Fibroblast of skin of back (primary cell): ENCODE results near the gene GPR3.
A peak's percentile ranks its signal among the peaks of the same experiment; 100 is the strongest.

Experiments used
- DNase-seq: peaks from one replicate; pipeline ENCODE4 v3.0.0-alpha.2; 2013

GPR3 gene

DNA sequence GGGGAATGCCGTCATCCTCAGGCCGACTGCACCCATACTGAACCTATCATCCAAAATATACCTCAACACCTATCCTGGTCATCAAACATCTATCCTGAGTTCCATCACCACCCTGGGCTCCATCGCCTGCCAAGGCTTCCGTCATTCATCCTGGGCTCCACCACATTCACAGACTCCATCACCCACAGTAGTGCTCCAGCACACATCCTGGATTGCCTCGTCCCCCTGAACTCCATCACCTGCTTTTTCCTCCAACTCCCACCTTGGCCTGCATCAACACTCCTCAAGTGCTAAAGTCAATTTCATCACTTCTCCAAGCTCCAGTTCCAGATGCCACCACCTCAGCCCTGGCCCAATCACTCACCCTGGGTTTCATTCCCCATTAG is 33.5 kb upstream of the GPR3 start:
- DNase-seq: no peak

DNA sequence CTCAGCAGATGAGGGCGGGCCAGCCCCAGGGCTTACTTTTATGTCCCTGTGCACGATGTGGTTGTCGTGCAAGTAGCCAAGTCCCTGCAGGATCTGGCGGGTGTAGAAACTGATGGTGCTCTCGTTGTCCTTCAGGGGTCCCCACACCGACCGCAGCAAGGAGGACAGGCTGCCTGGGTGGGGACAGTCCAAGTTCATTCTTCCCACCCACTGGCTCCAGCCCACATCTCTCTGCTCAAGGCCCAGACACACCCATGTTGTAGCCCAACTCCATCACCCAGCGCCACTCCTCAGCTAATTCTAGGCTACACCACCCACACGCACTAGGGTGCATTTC is 32.6 kb upstream of the GPR3 start:
- DNase-seq: no peak

DNA sequence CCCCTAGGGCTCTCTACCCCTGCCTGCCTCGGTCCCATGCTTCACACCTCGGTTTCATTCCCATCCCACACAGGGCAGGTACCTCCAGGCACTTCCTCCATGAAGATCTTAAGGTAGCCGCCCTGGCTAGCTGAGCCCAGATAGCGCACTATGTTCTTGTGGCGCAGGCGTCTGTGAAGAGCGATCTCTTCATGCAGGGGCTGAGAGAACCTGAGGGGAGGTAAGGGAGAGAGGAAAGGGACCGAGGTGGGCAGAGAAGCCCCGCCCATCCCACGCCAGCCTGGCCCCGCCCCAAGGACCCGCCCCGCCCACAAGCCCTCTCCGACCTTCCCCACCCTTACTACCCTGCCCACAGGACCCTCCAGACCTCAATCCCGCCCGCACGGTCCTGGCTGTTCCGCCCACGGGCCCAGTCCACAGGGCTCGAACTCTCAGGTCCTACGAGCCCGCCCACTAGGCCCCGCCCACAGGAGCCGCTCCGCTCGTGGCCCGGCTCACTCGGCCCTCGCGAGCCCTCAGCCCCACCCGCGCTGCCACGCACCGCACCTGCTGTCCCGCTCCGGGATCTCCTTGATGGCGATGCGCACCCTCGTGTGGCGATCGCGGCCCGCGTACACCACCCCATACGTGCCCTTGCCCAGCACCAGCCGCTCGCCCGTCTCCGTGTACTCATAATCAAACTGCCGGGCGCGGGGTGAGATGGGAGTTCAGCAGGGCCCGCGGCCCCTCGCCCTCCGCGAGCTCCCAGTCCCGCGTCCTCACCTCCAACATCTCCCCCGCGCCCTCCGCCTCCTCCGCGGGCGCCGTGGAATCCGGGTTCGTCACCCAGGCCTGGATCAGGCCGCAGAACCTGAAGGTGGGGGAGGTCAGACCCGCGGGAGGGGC is 32.0 kb upstream of the GPR3 start:
- no peak for DNase-seq

DNA sequence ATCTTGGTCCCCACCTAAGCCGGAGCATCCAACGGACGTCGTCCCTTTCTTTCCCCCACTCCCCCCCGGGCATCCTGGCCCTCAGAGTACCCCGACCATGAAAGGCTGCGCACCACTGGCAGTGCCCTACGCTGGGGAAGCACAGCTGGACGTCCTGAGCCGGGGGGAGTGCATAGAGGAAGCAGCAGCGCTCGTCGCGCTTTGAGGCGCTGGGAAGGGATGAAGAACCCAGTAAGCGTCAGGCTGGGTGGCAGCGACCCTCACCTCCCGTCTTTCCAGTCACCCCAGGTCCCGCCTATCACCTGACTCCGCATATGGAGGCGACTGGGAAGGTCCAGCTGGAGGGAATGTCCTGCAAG is 31.4 kb upstream of the GPR3 start:
- DNase-seq: no peak

DNA sequence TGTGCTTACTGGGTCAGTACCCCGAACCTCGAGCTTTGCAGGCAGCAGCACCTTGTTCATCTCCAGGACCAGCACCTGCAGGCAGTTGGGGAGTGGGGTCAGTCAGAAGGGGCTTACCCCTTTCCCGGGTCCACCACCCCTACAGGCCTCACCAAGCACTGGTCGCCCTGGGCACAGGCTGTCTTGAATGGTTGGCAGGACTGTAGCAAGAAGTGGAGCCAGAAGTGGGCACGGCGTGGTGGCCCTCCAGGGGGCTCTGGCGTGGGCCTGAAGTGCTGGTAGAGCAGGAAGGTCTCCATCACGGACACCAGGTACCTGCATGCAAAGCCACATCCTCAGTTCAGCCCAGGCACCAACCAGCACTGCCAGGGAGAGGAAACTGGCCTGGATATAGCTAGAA is 30.9 kb upstream of the GPR3 start:
- no peak for DNase-seq

DNA sequence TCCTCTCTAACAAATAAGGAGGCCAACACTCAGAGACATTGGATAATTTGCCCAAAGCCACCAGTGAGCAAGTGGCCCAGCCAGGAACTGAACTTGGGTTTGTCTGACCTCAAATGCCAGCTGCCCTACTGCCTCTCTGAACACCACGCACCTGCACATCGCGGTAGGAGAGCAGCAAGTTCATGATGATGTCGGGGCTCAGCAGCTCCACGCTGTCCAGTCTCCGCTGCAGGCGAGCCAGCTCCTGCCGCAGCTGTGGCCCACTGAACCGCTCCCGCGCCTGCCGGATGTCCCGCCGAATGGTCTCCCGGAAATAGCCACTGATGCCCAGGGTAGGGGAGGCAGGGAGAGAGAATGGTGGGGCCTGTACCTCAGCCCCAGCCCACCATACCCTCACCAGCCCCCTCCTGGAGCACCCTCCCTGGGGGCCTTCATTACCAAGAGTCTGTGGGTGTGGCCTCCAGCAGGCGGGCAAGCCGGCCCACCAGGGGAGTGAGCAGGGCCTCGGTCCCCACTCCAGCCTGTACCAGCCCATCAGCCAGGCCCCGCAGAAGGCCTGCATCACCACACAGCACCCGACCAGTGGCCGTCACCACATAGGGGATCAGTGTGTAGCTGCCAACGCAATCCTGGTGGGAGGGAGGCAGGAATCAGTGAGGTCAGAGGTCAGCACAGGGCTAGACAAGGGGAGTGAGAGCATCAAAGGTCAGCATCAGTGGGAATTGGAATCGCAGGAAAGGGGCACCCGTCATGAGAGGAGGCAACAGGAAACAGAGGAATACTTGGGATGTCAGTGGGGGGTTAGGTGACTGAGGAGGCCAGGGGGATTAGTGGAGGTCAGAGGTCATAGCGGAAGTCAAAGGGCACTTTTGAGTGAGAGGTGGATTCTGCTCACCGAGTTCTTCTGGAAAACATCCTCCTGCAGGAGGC is 28.4 kb upstream of the GPR3 start:
- no peak for DNase-seq

DNA sequence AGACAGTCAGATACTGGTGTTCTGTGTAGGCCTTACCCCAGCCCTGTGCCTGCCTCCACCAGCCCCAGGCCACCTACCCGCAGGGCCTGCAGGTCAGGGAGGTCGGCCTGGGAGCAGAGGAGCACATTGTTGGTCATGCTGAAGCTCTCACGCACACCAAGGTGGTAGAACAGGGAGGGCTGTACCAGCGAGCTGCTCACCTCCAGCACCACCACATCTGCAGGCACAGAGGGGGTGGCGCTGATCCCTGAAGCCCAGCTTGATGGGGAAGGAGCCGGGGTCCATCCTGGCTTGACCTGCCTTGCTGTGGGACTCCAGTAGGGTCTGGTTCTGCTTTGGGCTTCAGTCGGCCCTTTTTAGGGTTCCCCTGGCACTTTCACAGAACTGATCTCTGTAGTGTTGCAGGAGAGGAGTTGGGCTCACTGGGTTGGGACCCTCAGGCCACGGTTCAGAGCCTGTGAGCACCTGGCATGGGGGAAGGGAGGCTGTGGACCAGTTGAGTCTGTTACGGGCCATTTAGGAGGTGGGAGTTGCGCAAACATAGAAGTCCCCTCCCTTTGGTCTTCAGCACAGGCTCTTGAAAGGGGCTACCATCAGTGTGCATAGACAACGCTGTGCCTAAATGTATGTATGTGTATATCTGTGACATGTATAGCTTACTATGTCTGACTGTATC is 27.6 kb upstream of the GPR3 start:
- no peak for DNase-seq

DNA sequence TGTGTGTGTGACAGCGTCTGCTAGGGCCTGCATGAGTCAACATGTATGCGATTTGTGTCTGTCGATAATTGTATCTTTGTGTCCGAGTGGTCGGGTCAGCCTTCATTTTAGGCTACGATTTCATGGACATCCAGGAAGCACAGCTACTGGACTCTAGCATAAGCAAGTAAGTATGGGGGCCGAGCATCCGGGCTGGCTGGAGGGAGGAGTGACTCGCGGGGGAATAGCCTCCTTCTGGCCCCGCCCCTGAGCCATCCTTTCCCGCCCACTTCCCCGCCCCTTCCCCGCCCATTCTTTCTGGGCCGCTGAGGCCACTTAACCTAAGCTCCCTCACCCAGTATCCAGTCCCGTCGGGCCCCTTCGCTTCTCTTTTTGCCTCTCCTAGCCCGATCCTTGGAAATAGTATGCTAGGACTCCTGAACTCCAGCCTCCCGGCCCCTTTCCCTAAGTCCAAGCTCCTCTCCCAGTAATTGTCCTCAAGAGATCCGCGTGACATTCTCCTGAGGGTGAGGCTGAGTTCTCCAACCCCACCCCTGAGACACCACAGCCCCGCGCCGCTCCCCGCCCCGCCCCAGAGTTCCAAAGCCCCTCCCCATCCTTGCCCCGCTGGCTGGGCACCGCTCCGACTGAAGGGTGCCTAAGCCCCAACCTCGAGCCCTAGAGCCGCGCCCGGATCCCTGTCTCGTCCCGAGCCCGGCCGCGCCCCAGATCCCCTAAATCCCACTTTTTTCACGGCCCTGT is 26.9 kb upstream of the GPR3 start:
- DNase-seq: peak; percentile 89

DNA sequence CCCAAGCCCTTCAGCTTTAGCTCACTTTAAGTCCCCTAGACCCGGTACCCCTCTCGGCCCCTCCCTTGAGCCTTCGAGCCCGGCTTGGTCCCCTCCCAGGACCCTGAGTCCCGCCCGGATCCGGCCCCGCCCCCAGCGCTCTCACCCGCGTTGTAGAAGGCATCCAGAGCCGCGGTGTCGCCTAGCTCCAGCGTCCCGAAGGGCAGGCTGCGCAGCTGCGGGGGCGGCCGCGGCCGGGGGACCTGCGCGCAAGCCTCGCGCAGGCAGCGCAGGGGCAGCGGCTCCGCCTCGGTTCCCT is 26.4 kb upstream of the GPR3 start:
- peak; percentile 85 for DNase-seq

DNA sequence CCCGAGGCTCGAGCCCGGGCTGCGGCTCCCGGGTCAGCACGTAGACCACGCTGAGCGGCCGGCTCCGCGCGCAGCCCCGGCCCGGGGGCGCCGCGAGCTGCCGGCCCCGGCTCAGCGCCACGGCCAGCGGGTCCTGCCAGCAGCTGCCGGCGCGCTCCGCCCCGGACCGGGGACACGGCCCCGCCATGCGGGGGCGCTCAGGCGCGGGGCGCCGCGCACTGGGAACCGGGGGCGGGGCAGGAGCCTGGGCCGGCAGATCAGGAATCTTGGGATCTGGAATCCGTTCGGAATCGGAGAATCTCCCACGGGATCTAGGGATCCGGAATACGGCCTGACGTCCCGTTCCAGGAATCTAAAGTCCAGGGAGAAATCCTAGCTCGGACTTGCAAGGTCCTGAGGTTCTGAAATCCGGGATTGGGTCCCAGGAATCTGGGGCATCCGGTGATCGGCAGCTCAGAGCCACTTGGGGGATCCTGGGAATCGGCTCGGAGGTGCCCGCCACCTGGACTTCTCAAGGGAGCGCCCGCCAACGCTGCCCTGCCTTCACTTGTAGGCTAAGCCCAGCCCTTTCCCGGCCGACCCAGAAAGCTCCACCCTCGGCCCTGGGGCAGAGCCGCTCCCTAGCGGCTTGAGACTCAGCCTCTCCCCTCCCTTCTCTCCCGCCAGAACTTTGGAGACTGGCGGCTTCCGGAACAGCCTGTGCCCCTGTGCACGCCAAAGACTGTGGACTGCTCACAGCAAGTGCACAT is 25.8 kb upstream of the GPR3 start, which contains the start of gene MAP3K6:
Gene MAP3K6, minus strand, starts transcription at position 551 of the 749 bp plus-strand sequence. Its CDS starts 364 bp downstream, at position 187.
- peak; percentile 83 for DNase-seq

DNA sequence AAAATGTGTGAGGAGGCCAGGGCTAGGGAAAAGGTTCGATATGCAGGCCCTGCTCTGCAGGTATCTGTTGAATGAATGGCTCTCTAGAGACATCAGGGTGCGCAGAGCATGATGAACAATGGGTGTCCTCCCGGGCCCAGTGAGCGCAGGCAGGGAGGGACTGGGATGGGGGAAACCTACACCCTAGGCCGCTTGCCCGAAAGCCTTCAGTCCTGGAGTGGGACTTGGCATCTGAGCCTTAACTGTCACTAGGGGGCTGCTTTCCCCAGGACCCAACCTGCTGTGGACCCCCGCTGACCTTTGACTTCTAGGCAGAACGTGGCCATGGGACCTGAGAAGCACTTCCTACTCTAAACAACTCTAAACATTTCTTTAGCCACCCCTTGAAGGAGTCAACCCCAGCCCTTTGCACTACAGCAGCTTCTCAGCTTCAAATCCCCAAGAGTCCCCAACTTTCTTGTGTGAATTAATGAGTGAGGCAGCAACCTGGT is 25.2 kb upstream of the GPR3 start:
- no peak for DNase-seq

DNA sequence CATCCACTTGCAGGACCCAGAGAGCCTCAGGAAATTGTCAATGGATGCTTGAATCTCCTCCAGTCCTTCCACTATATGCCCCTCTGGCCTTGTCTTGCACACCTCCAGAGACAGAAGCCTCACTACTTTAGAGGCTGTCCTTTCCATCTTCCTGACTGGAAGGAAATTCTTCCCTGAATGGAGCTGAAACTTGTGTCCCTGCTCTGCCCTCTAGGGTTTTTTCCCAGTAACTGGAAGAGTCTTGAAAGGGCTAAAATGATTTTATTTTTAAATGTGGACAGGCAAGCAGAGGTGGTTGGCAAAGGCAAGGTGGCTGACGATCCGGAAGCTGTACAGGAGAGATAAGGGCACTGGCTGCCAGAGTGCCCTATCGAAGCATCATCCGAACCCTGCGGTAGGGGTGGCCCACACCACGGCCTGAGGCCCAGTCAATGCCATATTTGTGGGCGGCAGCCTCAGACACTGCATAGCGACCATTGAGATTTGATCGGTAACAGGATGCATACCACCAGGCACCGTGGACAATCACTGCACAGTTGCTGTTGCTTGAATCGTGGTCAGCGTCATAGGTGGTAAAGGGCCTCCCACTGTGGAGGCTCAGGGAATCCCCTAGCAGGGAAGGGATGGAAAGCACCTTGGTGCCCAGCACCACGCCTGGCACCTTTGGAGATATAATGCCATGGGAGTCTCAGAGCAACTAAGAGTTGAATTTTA is 23.4 kb upstream of the GPR3 start:
- peak; percentile 21 for DNase-seq

DNA sequence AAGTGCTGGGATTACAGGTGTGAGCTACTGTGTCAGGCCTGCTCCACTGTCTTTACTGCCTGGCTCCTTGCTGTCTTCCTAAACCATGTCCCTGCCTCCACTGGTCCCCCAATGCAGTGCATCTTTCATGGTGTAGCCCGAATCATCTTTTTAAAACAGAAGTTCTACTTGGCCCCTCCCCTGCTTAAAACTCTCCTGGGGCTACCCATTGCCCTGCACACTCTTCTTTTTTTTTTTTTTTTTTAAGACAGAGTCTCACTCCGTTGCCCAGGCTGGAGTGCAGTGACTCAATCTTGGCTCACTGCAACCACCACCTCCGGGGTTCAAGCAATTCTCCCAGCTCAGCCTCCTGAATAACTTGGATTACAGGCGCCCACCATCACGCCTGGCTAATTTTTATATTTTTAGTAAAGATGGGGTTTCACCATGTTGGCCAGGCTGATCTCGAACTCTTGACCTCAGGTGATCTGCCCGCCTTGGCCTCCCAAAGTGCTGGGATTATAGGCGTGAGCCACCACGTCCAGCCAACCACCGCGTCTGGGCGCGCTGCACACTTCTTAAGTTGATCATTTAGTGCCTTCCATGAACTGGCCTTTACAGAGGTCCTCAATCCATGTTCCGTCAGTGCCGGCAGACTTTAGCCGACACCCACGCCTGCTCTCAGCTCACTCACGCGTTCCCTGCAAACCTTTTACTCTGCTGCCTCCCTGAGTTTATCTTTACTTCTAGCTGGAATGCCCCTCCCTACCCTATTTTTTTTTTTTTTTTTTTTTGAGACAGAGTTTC is 20.2 kb upstream of the GPR3 start:
- no peak for DNase-seq

DNA sequence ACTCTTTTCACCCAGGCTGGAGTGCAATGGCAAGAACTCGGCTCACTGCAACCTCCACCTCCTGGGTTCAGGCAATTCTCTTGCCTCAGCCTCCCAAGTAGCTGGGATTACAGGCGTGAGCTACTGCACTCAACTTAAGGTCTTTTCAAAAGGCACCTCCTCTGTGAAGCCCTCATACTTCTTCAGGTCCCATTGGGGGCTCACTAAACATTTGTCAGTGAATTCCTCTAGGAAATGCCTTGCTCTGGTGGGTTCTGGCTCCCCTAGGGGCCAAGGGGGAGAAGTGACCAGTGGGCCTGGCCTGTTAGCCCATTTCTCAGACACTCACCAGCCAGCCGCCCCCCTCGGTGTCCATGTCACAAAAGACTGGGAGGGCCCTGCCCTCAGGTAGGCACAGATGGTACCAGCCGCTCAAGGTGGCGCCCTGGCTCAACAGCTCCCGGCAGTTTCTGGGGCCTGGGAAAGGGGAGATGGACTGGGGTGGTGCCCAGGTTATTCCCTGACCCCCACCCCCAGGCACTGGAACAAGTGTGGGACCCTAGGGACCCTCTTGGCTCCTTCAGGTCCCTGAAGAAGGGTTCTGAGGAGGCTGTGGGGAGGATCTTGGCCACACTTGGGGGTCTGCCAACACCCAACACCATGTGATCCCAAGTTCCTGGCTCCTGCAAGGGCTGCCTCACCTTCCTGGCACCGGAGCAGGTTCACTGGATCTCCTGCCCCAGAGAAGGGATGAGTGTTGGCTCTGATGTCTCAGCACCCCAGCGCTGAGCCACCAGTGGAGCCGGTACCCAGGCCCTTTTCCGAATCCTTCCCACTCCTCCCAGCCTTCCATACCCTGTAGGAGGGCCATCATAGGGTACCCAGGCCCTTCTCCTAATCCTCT is 19.4 kb upstream of the GPR3 start:
- DNase-seq: no peak

DNA sequence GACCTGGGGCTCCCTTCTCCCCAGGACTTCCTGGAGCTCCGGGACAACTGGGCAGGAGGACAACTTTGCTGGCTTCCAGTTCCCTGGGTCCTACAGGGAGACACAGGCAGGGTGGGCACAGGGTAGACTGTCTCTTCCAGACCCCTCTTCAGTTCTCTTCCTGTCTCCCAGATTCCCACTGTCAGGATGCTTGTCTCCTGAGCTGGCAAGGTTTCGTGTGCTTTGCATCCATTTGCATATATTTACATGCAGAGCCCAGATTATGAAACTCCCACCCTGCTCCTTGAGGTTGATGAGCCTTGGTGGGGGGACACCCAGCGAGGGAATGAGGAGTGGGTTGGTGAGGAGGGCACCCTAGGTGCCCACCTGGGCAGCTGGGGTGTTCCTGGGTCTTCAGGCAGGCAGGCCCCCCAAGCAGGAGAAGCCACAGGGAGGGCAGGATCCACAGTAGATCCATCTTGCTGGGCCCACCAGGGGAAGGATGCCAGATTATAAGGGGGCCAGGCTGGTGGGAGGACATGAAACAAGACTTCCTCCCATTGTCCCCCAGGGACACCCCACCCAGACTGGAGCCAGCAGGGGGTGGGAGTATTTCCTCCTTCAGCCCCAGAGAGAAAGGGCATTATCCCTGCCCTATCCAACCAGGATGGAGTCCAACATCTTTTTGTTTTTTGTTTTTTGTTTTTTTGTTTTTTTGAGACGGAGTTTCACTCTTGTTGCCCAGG is 17.9 kb upstream of the GPR3 start, which contains the start of gene FCN3:
Gene FCN3, minus strand, starts transcription at position 463 of the 725 bp plus-strand sequence. Its CDS starts 6 bp downstream, at position 457.
- no peak for DNase-seq

DNA sequence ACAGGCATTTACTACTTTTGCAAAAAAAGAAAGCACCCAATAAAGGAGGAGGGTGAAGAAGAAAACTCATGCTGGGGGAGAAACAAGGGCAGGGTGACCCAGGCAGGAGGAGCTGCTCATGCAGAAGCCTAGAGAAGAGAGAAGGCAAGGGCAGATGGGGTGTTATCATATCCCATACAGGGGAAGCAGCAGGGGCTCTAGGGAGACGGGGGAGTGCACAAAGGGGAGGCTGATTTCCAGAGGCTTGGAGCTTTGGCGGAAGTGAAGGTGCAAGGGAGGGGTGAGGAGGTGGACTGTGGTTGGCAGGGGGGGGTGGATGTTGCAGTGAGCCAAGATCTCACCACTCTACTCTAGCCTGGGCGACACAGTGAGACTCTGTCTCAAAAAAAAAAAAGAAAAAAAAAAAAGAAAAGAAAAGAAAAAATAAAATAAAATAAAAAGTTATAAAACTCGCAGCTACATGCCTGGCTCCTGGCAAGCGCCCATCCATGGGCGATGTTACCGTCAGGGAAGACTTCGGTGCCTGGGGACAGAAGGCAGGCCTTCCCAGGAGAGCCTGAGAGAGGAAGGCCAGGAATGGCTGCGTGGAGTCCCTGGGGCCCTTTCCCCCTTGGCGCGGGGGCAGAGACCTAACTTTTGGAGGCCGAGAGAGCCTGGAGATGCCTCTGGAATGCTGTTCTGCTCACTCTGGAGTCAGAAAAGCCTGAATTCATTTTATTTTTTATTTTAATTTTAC is 14.5 kb upstream of the GPR3 start:
- no peak for DNase-seq

DNA sequence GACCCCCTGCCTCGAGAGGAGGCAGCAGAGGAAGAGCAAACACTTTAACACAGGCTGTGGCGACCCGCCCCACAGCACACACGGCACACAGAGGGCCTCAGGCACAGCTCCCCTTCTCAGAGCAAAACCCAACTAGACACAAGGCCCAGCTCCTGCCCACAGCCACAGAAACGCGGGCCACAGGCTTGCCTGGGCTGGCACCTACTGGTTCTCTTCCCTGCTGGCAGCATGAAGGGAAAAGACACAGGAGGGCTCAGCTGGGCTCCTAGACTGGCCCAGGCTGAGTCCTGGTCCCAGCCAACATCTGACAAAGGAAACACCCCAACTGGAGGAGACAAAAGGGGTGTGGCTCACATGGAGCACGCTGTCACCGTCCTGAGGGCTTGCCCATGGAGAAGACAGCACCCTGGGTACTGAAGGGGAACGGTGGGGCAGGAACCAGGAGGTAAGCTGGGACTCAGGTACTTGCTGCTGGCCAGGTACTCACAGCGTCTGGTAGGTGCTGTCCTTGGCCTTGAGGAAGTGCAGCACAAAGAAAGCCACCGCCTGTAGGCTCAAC is 12.8 kb upstream of the GPR3 start:
- no peak for DNase-seq
